ENCODE measurements around the gene SOCS4.
"Not testable (repeated sequence)": the region's sequence is repeated elsewhere in the genome, so short reads cannot be mapped to it uniquely, and the experiment has no call there.

SOCS4 gene

GRCh38 chr14:55062517-55063351, 35.7 kb downstream of the SOCS4 start:
- Mint-ChIP-seq H3K4me3 (no peak overlapping the region), H3K27ac (peak overlapping the region in 2 of 3 experiments; percentile 20 to 57), H3K36me3 (ENCODE audit: low read depth) (peaks cover 83% of the 10 kb centered on the region), H3K27me3 (ENCODE audit: low read depth) (no peaks in the 10 kb centered on the region), H3K4me1 (peaks cover 22% of the 10 kb centered on the region), H3K9me3 (no peaks in the 10 kb centered on the region)
- no peak for TF ChIP-seq CTCF (IDR thresholded peaks at IDR 0.05; ENCODE audit: unreplicated experiment in 3 of 3)

DNA sequence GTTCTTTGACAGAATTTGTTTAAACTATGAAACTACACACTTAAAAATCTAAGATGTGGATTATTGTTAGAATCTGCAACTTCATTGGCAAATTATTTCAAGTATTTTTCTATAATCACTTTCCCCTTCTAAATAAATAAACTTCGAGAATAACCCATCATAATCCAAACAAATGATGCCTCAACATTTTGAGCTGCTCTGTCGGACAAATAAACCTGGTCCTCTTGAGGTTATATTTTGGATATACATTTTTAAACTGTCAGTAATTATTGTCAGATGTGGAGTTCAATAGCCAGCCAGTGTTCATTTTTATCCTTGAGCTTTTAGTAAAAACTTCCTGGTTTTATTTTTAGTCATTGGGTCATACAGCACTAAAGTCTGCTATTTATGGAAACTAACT, 37.9 kb downstream of the SOCS4 start:
- not testable (repeated sequence) for H3K4me3 Mint-ChIP-seq, H3K27ac Mint-ChIP-seq, H3K9me3 Mint-ChIP-seq

GRCh38 chr14:55065411-55065810, 38.4 kb downstream of the SOCS4 start:
- Mint-ChIP-seq H3K36me3 (ENCODE audit: low read depth) (peaks cover 72% of the 10 kb centered on the region), H3K9me3 (no peaks in the 10 kb centered on the region), H3K27ac (no peak overlapping the region), H3K27me3 (ENCODE audit: low read depth) (no peaks in the 10 kb centered on the region), H3K4me1 (peaks cover 22% of the 10 kb centered on the region), H3K4me3 (no peak overlapping the region)
- TF ChIP-seq CTCF (IDR thresholded peaks at IDR 0.05; ENCODE audit: unreplicated experiment in 3 of 3), result no peak

More for the DNA sequence above, 37.9 kb downstream of the SOCS4 start:
- peaks cover 74% of the 10 kb centered on the region for H3K36me3 Mint-ChIP-seq (ENCODE audit: low read depth)
- H3K4me1 Mint-ChIP-seq, result peaks cover 22% of the 10 kb centered on the region
- not testable (repeated sequence) for H3K27me3 Mint-ChIP-seq (ENCODE audit: low read depth)

GRCh38 chr14:55066223-55066622, 39.2 kb downstream of the SOCS4 start:
- H3K36me3 Mint-ChIP-seq (ENCODE audit: low read depth), result peaks cover 64% of the 10 kb centered on the region
- no peaks in the 10 kb centered on the region for H3K27me3 Mint-ChIP-seq (ENCODE audit: low read depth)
- H3K27ac Mint-ChIP-seq, result no peak overlapping the region
- H3K4me1 Mint-ChIP-seq, result peaks cover 22% of the 10 kb centered on the region
- no peak overlapping the region for H3K4me3 Mint-ChIP-seq
- no peak for TF ChIP-seq CTCF (IDR thresholded peaks at IDR 0.05; ENCODE audit: unreplicated experiment in 3 of 3)
- H3K9me3 Mint-ChIP-seq, result no peaks in the 10 kb centered on the region

DNA sequence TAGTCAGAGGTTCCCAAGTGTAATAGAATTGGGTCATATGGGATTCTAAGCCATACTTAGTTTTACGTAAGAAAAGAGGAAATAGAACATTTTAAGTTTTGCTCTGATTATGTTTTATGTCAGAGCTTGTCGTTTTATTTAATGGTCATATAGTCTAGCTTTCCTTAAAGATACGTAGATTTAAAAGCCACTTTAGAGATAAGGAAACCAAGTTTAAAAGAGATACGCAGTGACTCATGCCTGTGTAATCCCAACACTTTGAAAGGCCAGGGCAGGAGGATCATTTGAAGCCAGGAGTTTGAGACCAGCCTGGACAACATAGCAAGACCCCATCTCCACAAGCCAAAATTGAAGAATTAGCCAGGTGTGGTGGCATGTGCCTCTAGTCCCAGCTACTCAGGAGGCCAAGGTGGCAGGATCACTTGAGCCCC, 44.0 kb downstream of the SOCS4 start:
- Mint-ChIP-seq H3K27ac (peak overlapping the region; percentile 48 to 89 (median 87)), H3K9me3 (no peaks in the 10 kb centered on the region), H3K4me3 (no peak overlapping the region), H3K4me1 (peaks cover 30% of the 10 kb centered on the region), H3K27me3 (ENCODE audit: low read depth) (no peaks in the 10 kb centered on the region), H3K36me3 (ENCODE audit: low read depth) (peaks cover 23% of the 10 kb centered on the region)
- TF ChIP-seq CTCF (IDR thresholded peaks at IDR 0.05; ENCODE audit: unreplicated experiment in 3 of 3), result no peak

DNA sequence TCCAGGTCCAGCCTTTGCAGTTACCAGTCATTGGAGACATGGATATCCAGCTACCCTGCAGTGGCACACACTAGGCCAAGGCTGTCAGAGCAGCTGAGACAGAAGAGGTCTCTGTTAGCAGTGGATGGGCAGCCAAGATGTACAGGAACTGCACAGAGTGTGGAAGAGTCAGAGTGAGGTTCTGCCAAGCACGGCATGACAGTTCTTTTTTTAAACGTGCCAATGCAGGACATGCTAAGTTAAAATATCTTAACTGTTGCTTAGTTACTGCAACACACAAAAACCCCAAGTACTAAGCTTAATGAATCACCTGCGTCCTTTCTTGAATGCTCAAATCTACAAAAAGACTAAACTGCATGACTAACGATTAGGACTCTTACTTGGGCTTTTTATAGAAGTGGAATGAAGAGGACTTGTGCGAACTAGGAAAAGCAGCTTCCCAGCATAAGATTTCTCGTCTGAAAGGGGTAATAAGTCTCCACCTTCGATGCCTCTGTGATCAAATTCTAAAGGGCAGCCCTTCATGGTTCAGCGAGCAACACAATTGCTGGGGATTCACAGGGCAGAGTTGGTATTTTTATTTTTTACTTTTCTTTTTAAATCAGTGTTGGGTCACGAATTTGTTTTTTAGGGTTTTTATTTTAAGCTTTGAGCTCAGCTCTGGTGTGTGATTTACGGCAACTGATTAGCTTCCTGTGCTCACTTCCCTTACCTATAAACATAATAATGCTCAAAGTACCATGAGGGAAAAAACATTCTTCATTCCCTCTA, 45.0 kb downstream of the SOCS4 start:
- TF ChIP-seq CTCF (IDR thresholded peaks at IDR 0.05; ENCODE audit: unreplicated experiment in 3 of 3), result no peak
- H3K4me1 Mint-ChIP-seq, result peaks cover 30% of the 10 kb centered on the region
- peak overlapping the region; percentile 83 to 89 (median 87) for H3K27ac Mint-ChIP-seq
- peak overlapping the region in 1 of 3 experiments; percentile 6 for H3K4me3 Mint-ChIP-seq
- peaks cover 13% of the 10 kb centered on the region for H3K36me3 Mint-ChIP-seq (ENCODE audit: low read depth)
- H3K27me3 Mint-ChIP-seq (ENCODE audit: low read depth), result no peaks in the 10 kb centered on the region
- no peaks in the 10 kb centered on the region for H3K9me3 Mint-ChIP-seq

Measured in nephron (organoid).